ENCODE measurements around the gene TAOK3.

The TAOK3 gene

DNA sequence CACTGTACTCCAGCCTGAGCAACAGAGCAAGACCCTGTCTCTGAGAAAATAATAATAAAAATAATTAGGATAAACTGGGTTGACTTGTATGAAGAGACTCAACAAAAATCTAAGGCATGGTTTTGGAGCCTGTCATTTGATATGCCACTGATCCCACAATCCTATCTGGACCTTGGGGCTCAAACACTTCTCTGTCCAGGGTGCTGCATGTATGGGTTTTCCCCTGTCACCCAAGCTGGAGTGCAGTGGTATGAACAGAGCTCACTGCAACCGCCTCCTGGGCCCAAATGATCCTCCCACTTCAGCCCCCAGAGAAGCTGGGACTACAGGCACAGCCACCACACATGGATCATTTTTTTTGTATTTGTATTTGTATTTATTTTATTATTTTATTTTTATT is 263.6 kb downstream of the TAOK3 start:
- no peak overlapping the region for H3K4me3 ChIP-seq (ENCODE audit: low read depth, low read length)
- DNase-seq (ENCODE audit: low read depth) = no peak
- no peak for TF ChIP-seq CTCF (IDR thresholded peaks at IDR 0.05; ENCODE audit: control insufficient read depth, extremely low read depth, insufficient read depth)

GRCh38 chr12:118107694-118108093 is 265.0 kb downstream of the TAOK3 start:
- DNase-seq (ENCODE audit: low read depth) = no peak
- no peak for TF ChIP-seq CTCF (IDR thresholded peaks at IDR 0.05; ENCODE audit: control insufficient read depth, extremely low read depth, insufficient read depth)
- H3K4me3 ChIP-seq (ENCODE audit: low read depth, low read length) = no peak overlapping the region

DNA sequence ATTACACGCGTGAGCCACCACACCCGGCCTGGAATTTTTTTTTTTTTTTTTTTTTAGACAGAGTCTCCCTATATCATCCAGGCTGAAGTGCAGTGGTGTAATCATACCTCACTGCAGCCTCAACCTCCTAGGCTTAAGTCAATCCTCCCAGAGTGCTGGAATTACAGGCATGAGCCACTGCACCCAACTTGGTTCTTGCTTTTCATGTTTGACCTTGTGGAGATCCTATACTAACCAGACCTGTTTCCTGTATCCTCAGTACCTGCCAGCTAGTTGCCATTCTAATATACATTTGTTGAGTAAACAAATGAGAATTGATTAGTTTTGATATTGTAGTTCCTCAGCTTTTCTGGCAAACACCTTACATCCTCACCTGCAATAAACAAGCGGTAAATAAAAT is 265.7 kb downstream of the TAOK3 start:
- no peak for TF ChIP-seq CTCF (IDR thresholded peaks at IDR 0.05; ENCODE audit: control insufficient read depth, extremely low read depth, insufficient read depth)
- DNase-seq (ENCODE audit: low read depth) = peak; percentile 93
- no peak overlapping the region for H3K4me3 ChIP-seq (ENCODE audit: low read depth, low read length)

DNA sequence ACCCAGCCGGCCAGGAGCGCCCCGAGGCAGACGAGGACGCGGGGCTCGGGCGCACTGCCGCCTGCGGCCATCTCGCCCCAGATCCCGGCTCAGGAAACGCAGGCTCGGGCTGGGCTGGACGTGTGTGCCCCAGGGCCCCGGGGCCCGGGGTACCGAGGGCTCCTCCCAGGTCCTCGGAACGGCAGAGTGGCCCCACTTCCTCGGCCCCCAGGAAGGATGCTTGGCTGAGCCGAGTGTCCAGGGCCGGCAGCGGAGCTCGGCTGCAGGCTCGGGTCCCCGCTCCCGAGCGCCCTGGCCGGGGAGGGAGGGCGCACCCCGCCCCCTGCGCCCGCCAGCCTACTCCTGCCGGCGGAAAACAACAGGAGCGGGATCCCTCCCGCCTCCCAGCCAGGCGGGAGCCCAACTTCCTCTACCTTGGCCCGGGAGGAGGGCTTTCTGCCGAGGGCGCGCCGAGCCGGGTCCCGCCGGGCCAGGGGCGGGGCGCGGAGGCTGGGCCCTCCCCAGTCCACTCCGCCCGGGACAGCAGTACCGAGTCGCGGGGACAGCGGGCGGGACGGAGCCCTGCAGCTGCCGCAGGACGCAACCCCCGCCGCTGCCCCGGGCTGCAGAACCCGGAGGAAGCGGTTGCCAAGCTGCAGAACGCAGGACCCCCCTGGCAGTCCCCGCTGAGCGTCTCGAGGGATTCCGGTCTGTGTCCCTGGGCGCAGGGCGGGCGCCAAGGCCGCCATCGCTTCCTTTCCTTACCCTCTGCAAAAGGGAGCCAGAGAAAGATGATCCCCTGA is 268.9 kb downstream of the TAOK3 start, which contains the start of gene VSIG10:
Gene VSIG10, minus strand, starts transcription at position 411 of the 782 bp plus-strand sequence. Its CDS starts 340 bp downstream, at position 71.
- no peak for TF ChIP-seq CTCF (IDR thresholded peaks at IDR 0.05; ENCODE audit: control insufficient read depth, extremely low read depth, insufficient read depth)
- no peak for DNase-seq (ENCODE audit: low read depth)
- peak within 1 kb of the TSS; percentile 74 for H3K4me3 ChIP-seq (ENCODE audit: low read depth, low read length)

DNA sequence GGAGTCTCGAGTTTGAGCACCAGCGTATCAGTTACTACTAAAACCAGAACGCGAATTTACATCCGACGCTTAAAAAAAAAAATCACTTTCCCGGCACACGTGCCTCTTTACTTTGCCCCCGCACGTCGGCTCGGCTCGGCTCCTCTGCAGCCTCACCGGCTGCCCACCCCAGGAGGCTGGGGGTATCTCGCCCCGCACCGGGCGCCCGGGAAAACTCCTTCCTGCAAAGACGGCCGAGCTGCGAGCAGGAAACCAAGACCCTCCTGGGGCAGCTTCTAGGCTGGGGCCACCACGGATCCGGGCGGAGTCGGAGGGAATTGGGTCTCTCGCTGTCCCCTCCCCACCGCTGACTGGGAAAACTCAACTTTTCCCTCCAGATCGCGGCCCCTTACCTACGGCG is 269.5 kb downstream of the TAOK3 start:
- no peak for TF ChIP-seq CTCF (IDR thresholded peaks at IDR 0.05; ENCODE audit: control insufficient read depth, extremely low read depth, insufficient read depth)
- peak overlapping the region; percentile 74 for H3K4me3 ChIP-seq (ENCODE audit: low read depth, low read length)
- no peak for DNase-seq (ENCODE audit: low read depth)

GRCh38 chr12:118102609-118103008 is 270.1 kb downstream of the TAOK3 start:
- no peak for DNase-seq (ENCODE audit: low read depth)
- peak overlapping the region; percentile 74 for H3K4me3 ChIP-seq (ENCODE audit: low read depth, low read length)
- TF ChIP-seq CTCF (IDR thresholded peaks at IDR 0.05; ENCODE audit: control insufficient read depth, extremely low read depth, insufficient read depth) = no peak

DNA sequence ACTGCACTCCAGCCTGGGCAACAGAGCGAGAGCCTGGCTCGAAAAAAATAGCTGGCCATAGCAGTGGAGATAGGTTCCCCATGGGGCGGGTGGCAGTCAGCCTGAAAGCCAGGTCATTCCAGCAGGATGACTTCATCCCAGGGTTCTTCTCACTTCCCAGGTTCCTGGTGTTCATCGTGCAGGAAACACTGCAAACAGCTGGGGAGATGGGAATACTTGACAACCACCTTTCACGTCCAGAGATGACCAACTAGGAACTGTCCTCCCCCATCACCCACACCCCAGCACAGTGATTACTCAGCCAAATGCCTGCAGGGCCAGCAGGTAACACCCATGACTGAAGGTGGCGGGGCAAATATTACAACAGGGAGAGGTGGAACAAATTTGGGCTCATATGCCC is 270.6 kb downstream of the TAOK3 start:
- no peak for TF ChIP-seq CTCF (IDR thresholded peaks at IDR 0.05; ENCODE audit: control insufficient read depth, extremely low read depth, insufficient read depth)
- peak overlapping the region; percentile 74 for H3K4me3 ChIP-seq (ENCODE audit: low read depth, low read length)
- no peak for DNase-seq (ENCODE audit: low read depth)
